Measurements from ENCODE around the gene IRAK4. TPM values are rescaled to one million over a fixed set of nuclear protein-coding genes. Genes with fewer than 3 reads are reported as not detected.

Gene IRAK4
- total and polyA plus RNA-seq, 2 donors (not counting 1 experiment from before 2014, with no cell fraction given) = 19.7 to 27.6 TPM

DNA sequence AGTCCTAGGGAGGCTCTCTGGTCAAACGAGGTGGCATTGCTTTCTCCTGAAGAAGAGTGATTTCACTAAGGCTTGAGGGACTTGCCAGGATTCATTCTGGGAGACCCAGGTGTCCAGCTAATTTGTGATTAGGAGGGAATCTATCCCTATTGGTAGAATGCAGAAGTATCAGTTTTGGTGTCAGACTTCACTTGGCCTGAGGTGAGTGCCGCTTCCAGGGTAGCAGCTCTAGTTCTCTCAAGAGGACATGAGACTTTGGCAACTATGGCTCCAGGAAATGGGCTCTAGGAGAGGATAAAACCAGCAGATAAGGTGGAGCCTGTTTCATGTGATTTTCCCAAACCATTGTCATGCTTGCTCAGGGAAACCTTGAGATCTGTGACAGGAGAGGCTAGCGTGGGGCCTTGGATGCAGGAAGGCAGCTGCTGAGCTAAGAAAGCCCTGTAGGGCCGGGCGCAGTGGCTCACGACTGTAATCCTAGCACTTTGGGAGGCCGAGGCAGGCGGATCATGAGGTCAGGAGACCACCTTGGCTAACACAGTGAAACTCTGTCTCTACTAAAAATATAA lies 65.5 kb downstream of the IRAK4 start:
- TF ChIP-seq, protein P1, sequence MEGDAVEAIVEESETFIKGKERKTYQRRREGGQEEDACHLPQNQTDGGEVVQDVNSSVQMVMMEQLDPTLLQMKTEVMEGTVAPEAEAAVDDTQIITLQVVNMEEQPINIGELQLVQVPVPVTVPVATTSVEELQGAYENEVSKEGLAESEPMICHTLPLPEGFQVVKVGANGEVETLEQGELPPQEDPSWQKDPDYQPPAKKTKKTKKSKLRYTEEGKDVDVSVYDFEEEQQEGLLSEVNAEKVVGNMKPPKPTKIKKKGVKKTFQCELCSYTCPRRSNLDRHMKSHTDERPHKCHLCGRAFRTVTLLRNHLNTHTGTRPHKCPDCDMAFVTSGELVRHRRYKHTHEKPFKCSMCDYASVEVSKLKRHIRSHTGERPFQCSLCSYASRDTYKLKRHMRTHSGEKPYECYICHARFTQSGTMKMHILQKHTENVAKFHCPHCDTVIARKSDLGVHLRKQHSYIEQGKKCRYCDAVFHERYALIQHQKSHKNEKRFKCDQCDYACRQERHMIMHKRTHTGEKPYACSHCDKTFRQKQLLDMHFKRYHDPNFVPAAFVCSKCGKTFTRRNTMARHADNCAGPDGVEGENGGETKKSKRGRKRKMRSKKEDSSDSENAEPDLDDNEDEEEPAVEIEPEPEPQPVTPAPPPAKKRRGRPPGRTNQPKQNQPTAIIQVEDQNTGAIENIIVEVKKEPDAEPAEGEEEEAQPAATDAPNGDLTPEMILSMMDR (conservative IDR thresholded peaks at IDR 0.05 in 1 of 2, IDR thresholded peaks at IDR 0.05 in 1 of 2; ENCODE audit: low read depth in 1 of 2, low read length in 2 of 2) = no peak
- no peak for TF ChIP-seq EZH2 (IDR thresholded peaks at IDR 0.05; ENCODE audit: low read length, missing control alignments)
- Histone ChIP-seq H3K4me3 (replicated peaks in 1 of 4; ENCODE audit: control extremely low read depth in 1 of 4, insufficient read depth in 1 of 4, low read depth in 3 of 4, low read length in 4 of 4) (no peak overlapping the region), H3K4me2 (ENCODE audit: extremely low read depth, insufficient read depth, low read length) (no peak overlapping the region), H3K9me3 (ENCODE audit: control insufficient read depth, insufficient read depth, low read depth, low read length) (no peaks in the 10 kb centered on the region), H4K20me1 (ENCODE audit: control insufficient read depth, extremely low read depth, insufficient read depth, low read length) (no peaks in the 10 kb centered on the region), H3K4me1 (ENCODE audit: control insufficient read depth, extremely low read depth, insufficient read depth, low read length) (no peaks in the 10 kb centered on the region), H3K79me2 (ENCODE audit: control insufficient read depth, insufficient read depth, low read length) (no peaks in the 10 kb centered on the region), H3K36me3 (ENCODE audit: control insufficient read depth, insufficient read depth, low read length) (no peaks in the 10 kb centered on the region), H3K9ac (ENCODE audit: insufficient read depth, low read length) (no peak overlapping the region), H2AFZ (ENCODE audit: low read length) (no peak overlapping the region), H3K27me3 (ENCODE audit: control insufficient read depth, insufficient read depth, low read length) (no peaks in the 10 kb centered on the region), H3K27ac (ENCODE audit: insufficient read depth, low read length) (no peak overlapping the region)
- DNase-seq (ENCODE audit: low read depth in 2 of 2) = no peak

DNA sequence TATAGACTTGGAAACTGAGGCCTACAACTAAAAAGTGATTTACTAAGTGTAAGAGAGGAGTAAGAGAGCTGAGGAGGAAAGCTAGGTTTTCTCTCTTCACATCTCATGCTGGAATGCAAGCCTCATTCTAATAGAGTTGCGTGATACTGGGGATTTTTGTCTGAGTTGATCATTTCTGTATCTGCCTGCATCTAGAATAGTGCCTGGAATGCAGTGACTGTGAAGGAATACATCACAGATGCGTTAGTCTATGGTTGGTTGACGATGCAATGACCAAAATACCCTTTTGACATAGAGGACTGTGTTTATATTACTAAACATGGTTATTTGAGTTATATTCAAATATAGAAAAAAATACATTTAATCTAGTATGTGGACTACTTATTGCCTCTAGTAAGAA lies 67.9 kb downstream of the IRAK4 start:
- Histone ChIP-seq H3K9ac (ENCODE audit: insufficient read depth, low read length) (no peak overlapping the region), H3K4me2 (ENCODE audit: extremely low read depth, insufficient read depth, low read length) (no peak overlapping the region), H3K4me1 (ENCODE audit: control insufficient read depth, extremely low read depth, insufficient read depth, low read length) (no peaks in the 10 kb centered on the region), H3K36me3 (ENCODE audit: control insufficient read depth, insufficient read depth, low read length) (no peaks in the 10 kb centered on the region), H3K4me3 (replicated peaks in 1 of 4; ENCODE audit: control extremely low read depth in 1 of 4, insufficient read depth in 1 of 4, low read depth in 3 of 4, low read length in 4 of 4) (no peak overlapping the region), H3K27me3 (ENCODE audit: control insufficient read depth, insufficient read depth, low read length) (no peaks in the 10 kb centered on the region), H2AFZ (ENCODE audit: low read length) (no peak overlapping the region), H3K9me3 (ENCODE audit: control insufficient read depth, insufficient read depth, low read depth, low read length) (no peaks in the 10 kb centered on the region), H3K27ac (ENCODE audit: insufficient read depth, low read length) (no peak overlapping the region), H3K79me2 (ENCODE audit: control insufficient read depth, insufficient read depth, low read length) (no peaks in the 10 kb centered on the region), H4K20me1 (ENCODE audit: control insufficient read depth, extremely low read depth, insufficient read depth, low read length) (no peaks in the 10 kb centered on the region)
- TF ChIP-seq EZH2 (IDR thresholded peaks at IDR 0.05; ENCODE audit: low read length, missing control alignments) = no peak
- TF ChIP-seq, protein P1 (conservative IDR thresholded peaks at IDR 0.05 in 1 of 2, IDR thresholded peaks at IDR 0.05 in 1 of 2; ENCODE audit: low read depth in 1 of 2, low read length in 2 of 2) = no peak
- peak in 1 of 2 donors; percentile 45 for DNase-seq (ENCODE audit: low read depth in 2 of 2)

DNA sequence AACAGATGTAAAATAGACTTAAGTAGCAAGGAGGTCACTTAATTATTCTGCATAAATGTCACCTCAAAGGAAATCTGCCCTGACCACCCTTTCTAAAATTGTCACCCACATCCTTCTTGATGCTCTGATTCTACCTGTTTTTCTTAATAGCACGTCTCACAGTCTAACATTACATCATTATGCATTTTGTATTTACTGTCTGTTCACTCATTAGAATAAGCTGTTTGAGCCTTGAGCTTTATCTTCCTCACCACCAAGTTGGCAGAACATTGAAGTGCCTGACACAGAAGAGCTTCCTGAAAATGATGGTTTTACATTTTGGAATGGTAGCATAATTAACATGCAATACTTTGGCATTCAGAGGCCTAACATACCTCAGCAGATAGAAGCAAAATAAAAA lies 68.3 kb downstream of the IRAK4 start:
- Histone ChIP-seq H3K4me3 (replicated peaks in 1 of 4; ENCODE audit: control extremely low read depth in 1 of 4, insufficient read depth in 1 of 4, low read depth in 3 of 4, low read length in 4 of 4) (no peak overlapping the region), H3K4me2 (ENCODE audit: extremely low read depth, insufficient read depth, low read length) (no peak overlapping the region), H4K20me1 (ENCODE audit: control insufficient read depth, extremely low read depth, insufficient read depth, low read length) (no peaks in the 10 kb centered on the region), H3K27me3 (ENCODE audit: control insufficient read depth, insufficient read depth, low read length) (no peaks in the 10 kb centered on the region), H3K9me3 (ENCODE audit: control insufficient read depth, insufficient read depth, low read depth, low read length) (no peaks in the 10 kb centered on the region), H2AFZ (ENCODE audit: low read length) (no peak overlapping the region), H3K4me1 (ENCODE audit: control insufficient read depth, extremely low read depth, insufficient read depth, low read length) (no peaks in the 10 kb centered on the region), H3K79me2 (ENCODE audit: control insufficient read depth, insufficient read depth, low read length) (no peaks in the 10 kb centered on the region), H3K9ac (ENCODE audit: insufficient read depth, low read length) (no peak overlapping the region), H3K36me3 (ENCODE audit: control insufficient read depth, insufficient read depth, low read length) (no peaks in the 10 kb centered on the region), H3K27ac (ENCODE audit: insufficient read depth, low read length) (no peak overlapping the region)
- no peak for DNase-seq (ENCODE audit: low read depth in 2 of 2)
- TF ChIP-seq EZH2 (IDR thresholded peaks at IDR 0.05; ENCODE audit: low read length, missing control alignments) = no peak
- TF ChIP-seq, protein P1 (conservative IDR thresholded peaks at IDR 0.05 in 1 of 2, IDR thresholded peaks at IDR 0.05 in 1 of 2; ENCODE audit: low read depth in 1 of 2, low read length in 2 of 2) = no peak

All from fibroblast of lung (primary cell).